LNCAP (cell line): ENCODE measurements around the gene TMCO1.

Experiments used
- TF ChIP-seq, protein P1 (sequence below): fragments of 450-650 bp; IDR thresholded peaks from 2 replicates; pipeline ENCODE4 v1.5.1; 2017; ENCODE audit warnings: mild to moderate bottlenecking

Gene TMCO1, protein sequence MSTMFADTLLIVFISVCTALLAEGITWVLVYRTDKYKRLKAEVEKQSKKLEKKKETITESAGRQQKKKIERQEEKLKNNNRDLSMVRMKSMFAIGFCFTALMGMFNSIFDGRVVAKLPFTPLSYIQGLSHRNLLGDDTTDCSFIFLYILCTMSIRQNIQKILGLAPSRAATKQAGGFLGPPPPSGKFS

DNA sequence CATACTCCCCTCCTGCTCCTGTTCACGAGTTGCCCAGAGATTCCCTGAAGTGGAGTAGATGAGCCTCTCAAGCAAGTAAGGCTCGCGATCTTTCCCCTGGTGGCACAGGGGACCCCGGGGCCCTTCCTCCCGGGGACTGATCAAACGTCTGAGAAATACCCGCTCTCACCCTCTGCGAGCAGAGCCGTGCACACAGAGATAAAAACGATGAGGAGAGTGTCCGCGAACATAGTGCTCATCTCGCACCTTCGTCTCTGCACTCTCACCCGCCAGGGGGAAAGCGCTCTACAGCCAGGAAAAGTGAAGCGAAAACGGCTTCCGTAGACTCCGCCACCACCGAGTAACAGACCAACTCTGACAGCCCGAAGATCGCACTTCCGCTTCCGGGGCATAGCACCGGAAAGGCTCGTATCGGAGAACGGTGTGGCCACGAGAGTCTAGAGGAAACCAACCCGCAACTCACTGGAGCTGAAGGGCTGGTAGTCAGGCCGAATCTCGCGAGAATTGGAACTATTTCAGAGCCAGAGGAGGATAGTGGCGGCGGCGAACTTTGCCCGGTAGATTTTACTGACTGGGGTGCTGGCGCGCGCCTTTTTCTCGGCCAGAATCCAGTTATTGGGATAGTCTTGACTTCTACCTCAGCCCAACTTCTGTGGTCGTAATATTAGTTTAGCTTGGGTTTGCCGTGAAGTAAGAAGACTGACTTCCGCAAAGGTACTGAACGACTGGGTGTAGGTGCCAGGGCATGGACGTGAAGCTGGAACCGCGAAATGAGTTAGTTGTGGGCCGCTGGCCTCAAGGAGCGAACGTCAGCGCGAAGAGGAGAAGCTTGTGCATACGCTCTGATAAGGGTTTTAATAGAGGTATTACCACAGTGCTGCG is at the start of gene TMCO1:
Gene TMCO1, minus strand, starts transcription at position 356 of the 882 bp plus-strand sequence. Its CDS starts 117 bp downstream, at position 239.
- TF ChIP-seq, protein P1, sequence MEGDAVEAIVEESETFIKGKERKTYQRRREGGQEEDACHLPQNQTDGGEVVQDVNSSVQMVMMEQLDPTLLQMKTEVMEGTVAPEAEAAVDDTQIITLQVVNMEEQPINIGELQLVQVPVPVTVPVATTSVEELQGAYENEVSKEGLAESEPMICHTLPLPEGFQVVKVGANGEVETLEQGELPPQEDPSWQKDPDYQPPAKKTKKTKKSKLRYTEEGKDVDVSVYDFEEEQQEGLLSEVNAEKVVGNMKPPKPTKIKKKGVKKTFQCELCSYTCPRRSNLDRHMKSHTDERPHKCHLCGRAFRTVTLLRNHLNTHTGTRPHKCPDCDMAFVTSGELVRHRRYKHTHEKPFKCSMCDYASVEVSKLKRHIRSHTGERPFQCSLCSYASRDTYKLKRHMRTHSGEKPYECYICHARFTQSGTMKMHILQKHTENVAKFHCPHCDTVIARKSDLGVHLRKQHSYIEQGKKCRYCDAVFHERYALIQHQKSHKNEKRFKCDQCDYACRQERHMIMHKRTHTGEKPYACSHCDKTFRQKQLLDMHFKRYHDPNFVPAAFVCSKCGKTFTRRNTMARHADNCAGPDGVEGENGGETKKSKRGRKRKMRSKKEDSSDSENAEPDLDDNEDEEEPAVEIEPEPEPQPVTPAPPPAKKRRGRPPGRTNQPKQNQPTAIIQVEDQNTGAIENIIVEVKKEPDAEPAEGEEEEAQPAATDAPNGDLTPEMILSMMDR, result no peak

DNA sequence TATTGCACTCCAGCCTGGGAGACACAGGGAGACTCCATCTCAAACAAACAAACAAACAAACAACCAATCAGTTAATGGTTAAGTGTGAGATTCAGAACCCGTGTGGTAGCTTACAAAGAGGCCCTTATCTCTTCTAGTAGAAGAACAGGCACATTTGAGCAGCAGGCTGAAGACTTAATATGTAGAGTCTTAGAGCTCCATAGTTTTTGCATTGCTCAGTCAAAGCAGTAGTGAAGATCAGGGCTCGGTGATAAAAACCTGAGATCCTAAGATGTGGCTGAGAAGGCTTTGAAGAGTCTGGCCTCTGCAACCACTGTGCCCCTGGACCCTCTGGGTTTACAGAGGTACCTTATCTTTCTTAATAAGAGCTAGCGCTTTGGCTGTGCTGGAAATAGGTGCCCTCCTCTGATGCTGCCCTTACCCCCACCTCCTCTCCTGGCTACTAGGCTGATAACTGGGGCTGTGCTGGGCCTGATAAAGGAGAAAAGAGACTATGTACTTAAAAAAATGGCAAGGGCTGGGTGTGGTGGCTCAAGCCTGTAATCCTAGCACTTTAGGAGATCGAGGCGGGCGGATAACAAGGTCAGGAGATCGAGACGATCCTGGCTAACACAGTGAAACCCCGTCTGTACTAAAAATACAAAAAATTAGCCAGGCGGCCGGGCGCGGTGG is 48.3 kb upstream of the TMCO1 start:
- TF ChIP-seq, protein P1, result no peak

DNA sequence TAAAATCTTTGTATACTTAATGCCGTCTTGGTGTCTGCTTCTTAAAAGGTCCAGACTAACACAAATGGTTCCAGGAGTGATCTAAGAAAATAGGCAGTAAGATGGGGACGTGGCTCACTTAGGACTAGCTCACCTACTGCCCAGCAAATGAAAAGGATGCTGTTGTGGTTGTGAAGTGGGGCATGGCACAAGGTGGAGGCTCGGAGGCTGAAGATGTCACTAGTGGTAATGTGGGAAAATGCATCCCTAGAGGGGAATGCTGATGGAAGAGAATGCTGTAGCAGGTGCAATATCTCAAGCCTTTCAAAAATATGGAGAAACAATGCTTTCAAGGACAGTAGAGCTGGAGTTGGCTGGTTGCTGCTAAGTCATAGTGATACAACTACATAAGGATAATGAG is 47.5 kb upstream of the TMCO1 start:
- TF ChIP-seq, protein P1, result no peak

DNA sequence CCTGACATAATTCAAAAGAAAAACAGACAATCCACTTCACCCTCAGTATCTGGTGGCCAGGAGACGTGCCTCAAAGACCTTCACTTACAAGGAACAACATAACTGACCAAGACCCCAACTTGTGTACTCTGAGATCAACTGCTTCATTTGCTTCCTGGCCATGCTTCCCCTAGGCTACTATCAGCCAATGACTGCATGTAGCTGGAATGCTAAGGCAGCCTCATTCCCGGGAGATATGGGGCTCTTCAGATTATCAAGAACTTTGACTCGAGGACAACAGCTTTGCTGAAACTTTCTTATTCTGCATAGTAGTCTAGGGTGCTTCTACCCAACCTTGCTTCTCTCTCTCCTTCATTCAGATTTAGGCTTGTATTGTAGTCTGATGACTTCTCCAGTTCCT is 47.1 kb upstream of the TMCO1 start:
- TF ChIP-seq, protein P1, result no peak

DNA sequence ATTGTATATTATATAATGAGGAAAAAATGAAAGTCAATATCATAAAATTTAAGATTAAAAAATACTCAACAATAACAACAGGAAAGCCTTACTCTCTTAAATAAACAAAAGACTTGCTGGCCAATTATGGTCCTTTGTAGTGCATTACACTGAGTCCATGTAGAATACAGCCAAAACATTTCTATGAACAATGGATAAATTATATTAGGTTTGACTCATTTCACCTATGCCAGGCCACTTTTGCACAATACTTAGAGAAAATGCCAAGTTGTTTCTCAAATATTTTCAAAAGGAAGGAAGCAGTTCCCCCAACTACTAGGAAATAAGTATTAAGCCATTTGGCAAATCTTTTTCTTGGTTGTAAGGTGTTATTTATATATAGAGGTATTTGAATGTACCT is 38.9 kb upstream of the TMCO1 start:
- TF ChIP-seq, protein P1, result no peak

DNA sequence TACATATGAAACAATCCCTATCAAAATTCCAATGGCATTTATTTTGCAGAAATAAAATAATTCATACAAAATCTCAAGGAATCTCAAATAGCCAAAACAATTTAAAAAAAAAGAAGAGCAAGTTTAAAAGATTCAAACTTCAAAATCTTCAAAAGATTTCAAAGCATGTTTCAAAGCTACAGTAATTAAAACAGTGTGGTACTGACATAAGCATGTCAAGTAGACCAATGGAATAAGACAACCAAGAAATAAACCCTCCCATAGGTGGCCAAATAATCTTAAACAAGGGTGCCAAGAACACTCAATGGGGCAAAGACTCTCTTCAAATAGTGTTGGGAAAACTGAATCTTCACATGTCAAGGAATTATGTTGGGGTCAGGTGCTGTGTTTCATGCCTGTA is 30.7 kb upstream of the TMCO1 start:
- TF ChIP-seq, protein P1, result no peak

DNA sequence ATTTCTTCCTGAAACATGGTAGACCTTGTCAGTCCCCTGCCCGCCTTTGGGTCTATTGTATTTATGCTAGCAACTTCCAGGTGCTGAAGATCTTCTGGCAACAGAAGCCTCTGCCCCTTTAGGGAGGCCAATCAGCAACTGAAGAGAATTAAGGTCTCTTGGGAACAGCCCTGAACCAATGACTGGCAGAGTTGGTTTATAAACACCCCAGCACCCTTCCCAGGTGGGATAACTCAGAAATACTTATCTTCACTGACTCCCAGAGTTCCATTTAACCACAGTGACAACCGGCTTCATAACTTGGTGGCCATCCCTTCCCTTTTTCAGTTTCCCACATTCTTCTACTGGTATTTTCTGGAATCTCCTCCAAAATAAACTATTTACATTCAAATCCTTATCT is 27.2 kb upstream of the TMCO1 start:
- TF ChIP-seq, protein P1, result no peak
